Activated CD8-positive, alpha-beta memory T cell treated with anti-CD3 and anti-CD28 coated beads, Interleukin-2, amount 50 U/mL, for 24 hours (primary cell): ENCODE results near the gene TRMT61A.
A peak's percentile ranks its signal among the peaks of the same experiment; 100 is the strongest.

Experiments used
- DNase-seq: peaks from one replicate; pipeline ENCODE4 v3.0.0-alpha.2; 2020; ENCODE audit errors: extremely low read depth

TRMT61A gene

GRCh38 chr14:103547455-103547940 is 18.5 kb downstream of the TRMT61A start:
- DNase-seq = no peak

GRCh38 chr14:103547941-103548462 is 19.0 kb downstream of the TRMT61A start:
- no peak for DNase-seq

- no peak for DNase-seq
Observed at GRCh38 chr14:103548463-103549351, 19.7 kb downstream of the TRMT61A start.

- DNase-seq = no peak
Observed at GRCh38 chr14:103549361-103550311, 20.6 kb downstream of the TRMT61A start.

- DNase-seq = no peak
Observed at GRCh38 chr14:103550451-103551337, 21.7 kb downstream of the TRMT61A start.

GRCh38 chr14:103551338-103551762 is 22.4 kb downstream of the TRMT61A start:
- DNase-seq = no peak

- no peak for DNase-seq
Observed at GRCh38 chr14:103552011-103552845, 23.2 kb downstream of the TRMT61A start.

- no peak for DNase-seq
Observed at GRCh38 chr14:103552846-103553210, 23.8 kb downstream of the TRMT61A start.

- no peak for DNase-seq
Observed at GRCh38 chr14:103555559-103556337, 26.8 kb downstream of the TRMT61A start.

GRCh38 chr14:103556946-103557758 is 28.2 kb downstream of the TRMT61A start:
- no peak for DNase-seq

- no peak for DNase-seq
Observed at GRCh38 chr14:103558071-103558882, 29.3 kb downstream of the TRMT61A start.

- no peak for DNase-seq
Observed at GRCh38 chr14:103559766-103560165, 30.8 kb downstream of the TRMT61A start.

GRCh38 chr14:103560691-103561090 is 31.7 kb downstream of the TRMT61A start:
- no peak for DNase-seq

GRCh38 chr14:103561381-103562178 is 32.6 kb downstream of the TRMT61A start:
- DNase-seq = no peak

GRCh38 chr14:103562179-103562428 is 33.1 kb downstream of the TRMT61A start:
- no peak for DNase-seq

GRCh38 chr14:103562429-103563225 is 33.6 kb downstream of the TRMT61A start, which contains the start of the genes BAG5 and COA8:
BAG5 (minus strand) TSS chr14:103562657; CDS start chr14:103561164, 1,493 bp downstream.
COA8 (plus strand) TSS chr14:103562960; CDS start chr14:103563002, 42 bp downstream.
- peak; percentile 51 for DNase-seq
